OCI-LY7 (cell line): ENCODE results near the gene CNTNAP4.

Experiments
- CTCF ChIP-seq: fragments of 200-600 bp; sonication (generic); conservative IDR thresholded peaks from 2 replicates; pipeline ENCODE4 v1.5.1; 2014; ENCODE audit warnings: mild to moderate bottlenecking, antibody characterized with exemption, low read length, moderate library complexity, mixed read lengths
- EZH2phosphoT487 ChIP-seq: fragments of 200-600 bp; sonication (generic); IDR thresholded peaks from 2 replicates; pipeline ENCODE4 v1.6.1; 2018; ENCODE audit warnings: low read depth, borderline replicate concordance, mild to moderate bottlenecking, mixed run types, antibody characterized with exemption, low read length, moderate library complexity, mixed read lengths

- TF ChIP-seq CTCF, result no peak
- TF ChIP-seq EZH2phosphoT487, result no peak
Measured at GRCh38 chr16:76378020-76378419, 100.8 kb downstream of the CNTNAP4 start.
